ENCODE measurements around the gene MST1R. TPM values are rescaled to one million over a fixed set of nuclear protein-coding genes. Genes with fewer than 3 reads are reported as not detected.

The MST1R gene
- total RNA-seq, 1 donor from 2014 or later: 0.57 TPM

GRCh38 chr3:49896345-49896744, 7.3 kb downstream of the MST1R start:
- DNase-seq (ENCODE audit: low read depth) (no peak), FAIRE-seq (no peak)
- no peaks in the 10 kb centered on the region for H3K4me1 Mint-ChIP-seq (ENCODE audit: low read depth, unreplicated experiment)
- no peaks in the 10 kb centered on the region for H3K36me3 ChIP-seq (ENCODE audit: insufficient read depth, low read length)
- H3K79me2 ChIP-seq (ENCODE audit: insufficient read depth, low read length): no peaks in the 10 kb centered on the region
- no peaks in the 10 kb centered on the region for H4K20me1 ChIP-seq (ENCODE audit: insufficient read depth, low read length)
- H3K27ac Mint-ChIP-seq (ENCODE audit: unreplicated experiment): no peak overlapping the region
- peaks cover 3% of the 10 kb centered on the region for H3K36me3 Mint-ChIP-seq (ENCODE audit: low read depth, unreplicated experiment)
- no peak overlapping the region for H3K4me3 ChIP-seq (ENCODE audit: insufficient read depth, low read depth, low read length)
- TF ChIP-seq EZH2 (IDR thresholded peaks at IDR 0.05; ENCODE audit: insufficient read depth, low read length): no peak
- no peak for TF ChIP-seq CTCF (IDR thresholded peaks at IDR 0.05; ENCODE audit: insufficient read depth, low read depth, low read length)
- H3K27ac ChIP-seq (ENCODE audit: low read depth, low read length): no peak overlapping the region
- H3K9me3 ChIP-seq (ENCODE audit: insufficient read depth, low read depth, low read length): no peaks in the 10 kb centered on the region
- H3K9ac ChIP-seq (ENCODE audit: low read length): no peak overlapping the region
- no peak overlapping the region for H3K4me2 ChIP-seq (ENCODE audit: low read length)
- H3K27me3 Mint-ChIP-seq (ENCODE audit: low read depth, unreplicated experiment): peaks cover 14% of the 10 kb centered on the region
- H2AFZ ChIP-seq (ENCODE audit: low read depth, low read length): no peak overlapping the region
- peaks cover 8% of the 10 kb centered on the region for H3K4me1 ChIP-seq (ENCODE audit: insufficient read depth, low read length)
- no peak overlapping the region for H3K4me3 Mint-ChIP-seq (ENCODE audit: unreplicated experiment)
- peaks cover 3% of the 10 kb centered on the region for H3K9me3 Mint-ChIP-seq (ENCODE audit: unreplicated experiment)
- no peaks in the 10 kb centered on the region for H3K27me3 ChIP-seq (ENCODE audit: insufficient read depth, low read length)

GRCh38 chr3:49895791-49896190, 7.9 kb downstream of the MST1R start:
- peaks cover 3% of the 10 kb centered on the region for H3K9me3 Mint-ChIP-seq (ENCODE audit: unreplicated experiment)
- H2AFZ ChIP-seq (ENCODE audit: low read depth, low read length): no peak overlapping the region
- no peak overlapping the region for H3K27ac Mint-ChIP-seq (ENCODE audit: unreplicated experiment)
- H3K4me1 ChIP-seq (ENCODE audit: insufficient read depth, low read length): peaks cover 3% of the 10 kb centered on the region
- H3K4me2 ChIP-seq (ENCODE audit: low read length): no peak overlapping the region
- H3K4me3 ChIP-seq (ENCODE audit: insufficient read depth, low read depth, low read length): no peak overlapping the region
- peaks cover 14% of the 10 kb centered on the region for H3K27me3 Mint-ChIP-seq (ENCODE audit: low read depth, unreplicated experiment)
- no peak for FAIRE-seq
- H3K27ac ChIP-seq (ENCODE audit: low read depth, low read length): no peak overlapping the region
- no peak overlapping the region for H3K9ac ChIP-seq (ENCODE audit: low read length)
- no peaks in the 10 kb centered on the region for H3K9me3 ChIP-seq (ENCODE audit: insufficient read depth, low read depth, low read length)
- H3K27me3 ChIP-seq (ENCODE audit: insufficient read depth, low read length): no peaks in the 10 kb centered on the region
- no peaks in the 10 kb centered on the region for H3K36me3 ChIP-seq (ENCODE audit: insufficient read depth, low read length)
- H3K36me3 Mint-ChIP-seq (ENCODE audit: low read depth, unreplicated experiment): peaks cover 3% of the 10 kb centered on the region
- no peak for DNase-seq (ENCODE audit: low read depth)
- H3K4me3 Mint-ChIP-seq (ENCODE audit: unreplicated experiment): no peak overlapping the region
- no peaks in the 10 kb centered on the region for H4K20me1 ChIP-seq (ENCODE audit: insufficient read depth, low read length)
- TF ChIP-seq EZH2 (IDR thresholded peaks at IDR 0.05; ENCODE audit: insufficient read depth, low read length) (no peak), CTCF (IDR thresholded peaks at IDR 0.05; ENCODE audit: insufficient read depth, low read depth, low read length) (no peak)
- no peaks in the 10 kb centered on the region for H3K79me2 ChIP-seq (ENCODE audit: insufficient read depth, low read length)
- H3K4me1 Mint-ChIP-seq (ENCODE audit: low read depth, unreplicated experiment): no peaks in the 10 kb centered on the region

GRCh38 chr3:49889296-49889695, 14.4 kb downstream of the MST1R start:
- Histone ChIP-seq H3K27me3 (ENCODE audit: insufficient read depth, low read length) (no peaks in the 10 kb centered on the region), H3K27ac (ENCODE audit: low read depth, low read length) (no peak overlapping the region), H3K9me3 (ENCODE audit: insufficient read depth, low read depth, low read length) (no peaks in the 10 kb centered on the region), H3K4me1 (ENCODE audit: insufficient read depth, low read length) (no peaks in the 10 kb centered on the region), H4K20me1 (ENCODE audit: insufficient read depth, low read length) (no peaks in the 10 kb centered on the region), H3K9ac (ENCODE audit: low read length) (no peak overlapping the region), H3K36me3 (ENCODE audit: insufficient read depth, low read length) (no peaks in the 10 kb centered on the region), H3K79me2 (ENCODE audit: insufficient read depth, low read length) (no peaks in the 10 kb centered on the region), H3K4me2 (ENCODE audit: low read length) (no peak overlapping the region), H2AFZ (ENCODE audit: low read depth, low read length) (no peak overlapping the region), H3K4me3 (ENCODE audit: insufficient read depth, low read depth, low read length) (no peak overlapping the region)
- Mint-ChIP-seq H3K36me3 (ENCODE audit: low read depth, unreplicated experiment) (no peaks in the 10 kb centered on the region), H3K9me3 (ENCODE audit: unreplicated experiment) (no peaks in the 10 kb centered on the region), H3K27ac (ENCODE audit: unreplicated experiment) (no peak overlapping the region), H3K27me3 (ENCODE audit: low read depth, unreplicated experiment) (peaks cover 8% of the 10 kb centered on the region), H3K4me1 (ENCODE audit: low read depth, unreplicated experiment) (no peaks in the 10 kb centered on the region), H3K4me3 (ENCODE audit: unreplicated experiment) (no peak overlapping the region)
- DNase-seq (ENCODE audit: low read depth) (no peak), FAIRE-seq (no peak)
- TF ChIP-seq CTCF (IDR thresholded peaks at IDR 0.05; ENCODE audit: insufficient read depth, low read depth, low read length): no peak
- no peak for TF ChIP-seq EZH2 (IDR thresholded peaks at IDR 0.05; ENCODE audit: insufficient read depth, low read length)

All from astrocyte (in vitro differentiated cells and primary cell).